Measurements from ENCODE around the gene MRPS15. TPM values are rescaled to one million over a fixed set of nuclear protein-coding genes. Genes with fewer than 3 reads are reported as not detected.
"Not testable (repeated sequence)": the region's sequence is repeated elsewhere in the genome, so short reads cannot be mapped to it uniquely, and the experiment has no call there.

MRPS15 gene
- total and polyA plus RNA-seq, 5 donors = 86.7 to 206 (median 90.9) TPM

DNA sequence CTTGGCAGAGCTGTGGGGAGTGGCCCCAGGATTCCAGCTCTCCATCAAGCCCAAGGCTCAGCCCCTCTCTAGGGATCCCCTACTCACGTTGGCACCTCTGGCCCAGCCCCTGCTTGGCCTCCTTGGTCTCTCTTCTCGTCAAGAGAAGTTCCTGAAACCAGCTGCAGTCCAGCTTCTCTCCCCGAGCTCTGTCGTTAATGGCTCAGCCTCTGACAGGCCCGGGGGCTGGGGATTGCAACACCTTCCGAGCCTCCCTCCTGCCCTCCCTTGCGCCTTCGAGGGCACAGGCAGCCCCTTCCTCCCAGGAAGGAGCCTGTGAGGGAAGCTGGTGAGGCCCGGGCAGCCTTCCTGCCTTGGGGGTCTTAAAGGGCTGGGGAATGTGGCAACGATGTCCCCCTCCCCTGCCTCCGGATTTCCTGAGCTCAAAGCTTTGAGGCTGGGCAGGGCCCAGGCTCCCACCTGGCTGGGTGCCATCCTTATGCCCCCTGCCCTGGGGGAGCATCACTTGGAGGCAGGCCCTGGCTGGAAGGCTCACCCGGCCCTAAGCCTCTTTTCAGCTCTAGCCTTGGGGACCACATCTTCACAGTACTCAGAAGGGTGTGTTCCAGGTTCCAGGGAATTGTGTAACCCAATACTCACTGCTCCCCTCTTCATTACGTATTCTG lies 18.7 kb upstream of the MRPS15 start, which contains the start of gene CSF3R:
CSF3R (minus strand) TSS at position 190 of the 665 bp plus-strand sequence. CDS start 3,417 bp downstream, outside the sequence.
- intact Hi-C loops (cut with DNase I) = no loop called here
- ATAC-seq (peak; percentile 30 to 58), DNase-seq (peak; percentile 40 to 73 (median 51))
- H3K4me3 ChIP-seq (ENCODE audit: low read length) = peak within 1 kb of the TSS; percentile 4
- no peak within 1 kb of the TSS for H3K27ac ChIP-seq (ENCODE audit: low read length)
- WGBS = 38% methylated on average over 13 of the region's 13 CpGs
- H3K9me3 ChIP-seq (ENCODE audit: control insufficient read depth, low read length) = no peaks in the 10 kb centered on the region
- H3K4me1 ChIP-seq (ENCODE audit: control insufficient read depth, insufficient read depth, low read length) = no peaks in the 10 kb centered on the region
- no peaks in the 10 kb centered on the region for H3K27me3 ChIP-seq (ENCODE audit: control insufficient read depth, insufficient read depth)

DNA sequence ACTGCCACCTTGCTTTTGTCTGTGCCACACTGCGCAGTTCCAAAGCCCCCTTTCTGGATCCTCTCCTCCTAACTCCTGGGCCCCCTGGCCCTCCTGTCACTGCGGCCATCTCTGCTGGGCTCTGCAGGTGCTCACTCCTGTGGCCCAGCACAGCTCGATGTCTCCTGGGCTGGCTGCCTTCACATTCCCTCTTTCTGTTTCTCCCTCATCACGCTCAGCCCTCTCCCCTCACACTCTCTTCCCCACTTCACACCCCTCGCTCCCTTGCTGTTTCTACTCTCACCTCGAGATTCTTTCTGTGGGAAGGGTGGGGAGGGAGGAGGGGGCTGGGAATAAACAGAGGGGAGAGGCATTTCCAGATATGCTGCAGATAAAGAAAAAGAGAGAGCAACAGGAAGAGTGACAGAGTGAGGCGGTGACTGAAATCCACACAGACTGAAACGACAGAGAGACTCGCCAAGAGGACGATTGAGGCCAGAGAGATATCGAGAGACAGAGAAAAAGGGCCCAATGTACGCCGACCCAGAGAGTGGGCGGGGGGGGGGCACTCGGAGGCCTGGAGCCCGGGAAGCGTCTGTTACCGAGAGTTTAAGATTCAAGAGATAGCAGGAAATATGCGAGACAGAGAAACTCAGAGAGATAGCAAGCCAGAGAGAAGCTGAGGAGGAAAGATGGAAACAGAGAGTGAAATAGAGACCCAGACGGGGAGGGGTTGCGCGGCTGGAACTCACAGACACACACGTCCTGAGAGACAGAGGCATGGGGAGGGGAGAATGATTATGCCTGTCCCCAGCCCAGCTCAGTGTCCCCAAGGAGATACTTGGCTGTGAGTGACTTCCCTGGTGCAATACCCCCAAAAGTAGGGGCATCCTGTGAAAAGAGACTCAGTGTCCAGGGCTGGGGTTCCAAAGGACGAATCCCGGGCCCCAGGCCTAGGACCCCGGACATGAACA lies 17.9 kb upstream of the MRPS15 start:
- DNase-seq (peak in 1 of 3 donors; percentile 52), ATAC-seq (peak; percentile 20 to 22)
- no peaks in the 10 kb centered on the region for H3K9me3 ChIP-seq (ENCODE audit: control insufficient read depth, low read length)
- H3K4me3 ChIP-seq (ENCODE audit: low read length) = peak overlapping the region; percentile 4
- intact Hi-C loops (cut with DNase I) = no loop called here
- H3K27me3 ChIP-seq (ENCODE audit: control insufficient read depth, insufficient read depth) = no peaks in the 10 kb centered on the region
- H3K4me1 ChIP-seq (ENCODE audit: control insufficient read depth, insufficient read depth, low read length) = no peaks in the 10 kb centered on the region
- H3K27ac ChIP-seq (ENCODE audit: low read length) = no peak overlapping the region
- WGBS = 17% methylated on average over 26 of the region's 26 CpGs

GRCh38 chr1:36481091-36481490 lies 16.9 kb upstream of the MRPS15 start:
- no peak overlapping the region for H3K4me3 ChIP-seq (ENCODE audit: low read length)
- intact Hi-C loops (cut with DNase I) = no loop called here
- ATAC-seq = peak in 1 of 2 donors; percentile 34

GRCh38 chr1:36480161-36480560 lies 16.0 kb upstream of the MRPS15 start:
- intact Hi-C loops (cut with DNase I) = no loop called here
- Histone ChIP-seq H3K9me3 (ENCODE audit: control insufficient read depth, low read length) (no peaks in the 10 kb centered on the region), H3K4me3 (ENCODE audit: low read length) (no peak overlapping the region), H3K27ac (ENCODE audit: low read length) (no peak overlapping the region), H3K27me3 (ENCODE audit: control insufficient read depth, insufficient read depth) (no peaks in the 10 kb centered on the region), H3K4me1 (ENCODE audit: control insufficient read depth, insufficient read depth, low read length) (no peaks in the 10 kb centered on the region)
- WGBS = 85% methylated on average over 2 of the region's 2 CpGs
- DNase-seq (no peak), ATAC-seq (no peak)

More at GRCh38 chr1:36481091-36481490, 16.9 kb upstream of the MRPS15 start:
- DNase-seq = no peak
- H3K9me3 ChIP-seq (ENCODE audit: control insufficient read depth, low read length) = no peaks in the 10 kb centered on the region
- H3K27ac ChIP-seq (ENCODE audit: low read length) = no peak overlapping the region
- H3K4me1 ChIP-seq (ENCODE audit: control insufficient read depth, insufficient read depth, low read length) = no peaks in the 10 kb centered on the region
- WGBS = 79% methylated on average over 6 of the region's 6 CpGs
- no peaks in the 10 kb centered on the region for H3K27me3 ChIP-seq (ENCODE audit: control insufficient read depth, insufficient read depth)

GRCh38 chr1:36479505-36480051 lies 15.4 kb upstream of the MRPS15 start:
- H3K9me3 ChIP-seq (ENCODE audit: control insufficient read depth, low read length) = no peaks in the 10 kb centered on the region
- H3K4me3 ChIP-seq (ENCODE audit: low read length) = no peak overlapping the region
- H3K27me3 ChIP-seq (ENCODE audit: control insufficient read depth, insufficient read depth) = no peaks in the 10 kb centered on the region
- WGBS = 74% methylated on average over 2 of the region's 2 CpGs
- no peak for ATAC-seq
- H3K27ac ChIP-seq (ENCODE audit: low read length) = no peak overlapping the region
- no peaks in the 10 kb centered on the region for H3K4me1 ChIP-seq (ENCODE audit: control insufficient read depth, insufficient read depth, low read length)
- intact Hi-C loops (cut with DNase I) = no loop called here
- no peak for DNase-seq

GRCh38 chr1:36477615-36478014 lies 13.4 kb upstream of the MRPS15 start:
- H3K27me3 ChIP-seq (ENCODE audit: control insufficient read depth, insufficient read depth); intact Hi-C loops (cut with DNase I); H3K4me3 ChIP-seq (ENCODE audit: low read length); H3K4me1 ChIP-seq (ENCODE audit: control insufficient read depth, insufficient read depth, low read length); H3K9me3 ChIP-seq (ENCODE audit: control insufficient read depth, low read length); DNase-seq; ATAC-seq; H3K27ac ChIP-seq (ENCODE audit: low read length): not testable (repeated sequence)
- WGBS = 88% methylated on average over 13 of the region's 13 CpGs

- Histone ChIP-seq H3K4me3 (ENCODE audit: low read length) (no peak overlapping the region), H3K27me3 (ENCODE audit: control insufficient read depth, insufficient read depth) (no peaks in the 10 kb centered on the region), H3K27ac (ENCODE audit: low read length) (no peak overlapping the region), H3K4me1 (ENCODE audit: control insufficient read depth, insufficient read depth, low read length) (no peaks in the 10 kb centered on the region), H3K9me3 (ENCODE audit: control insufficient read depth, low read length) (no peaks in the 10 kb centered on the region)
- no peak for DNase-seq
- intact Hi-C loops (cut with DNase I) = no loop called here
- 92% methylated on average over 5 of the region's 5 CpGs for WGBS
- no peak for ATAC-seq
Measured at GRCh38 chr1:36476945-36477344, 12.8 kb upstream of the MRPS15 start.

GRCh38 chr1:36475910-36476604 lies 11.9 kb upstream of the MRPS15 start:
- no peak overlapping the region for H3K27ac ChIP-seq (ENCODE audit: low read length)
- 71% methylated on average over 7 of the region's 7 CpGs for WGBS
- DNase-seq (no peak), ATAC-seq (no peak)
- H3K27me3 ChIP-seq (ENCODE audit: control insufficient read depth, insufficient read depth) = no peaks in the 10 kb centered on the region
- no peaks in the 10 kb centered on the region for H3K4me1 ChIP-seq (ENCODE audit: control insufficient read depth, insufficient read depth, low read length)
- no peaks in the 10 kb centered on the region for H3K9me3 ChIP-seq (ENCODE audit: control insufficient read depth, low read length)
- H3K4me3 ChIP-seq (ENCODE audit: low read length) = no peak overlapping the region
- intact Hi-C loops (cut with DNase I) = no loop called here

DNA sequence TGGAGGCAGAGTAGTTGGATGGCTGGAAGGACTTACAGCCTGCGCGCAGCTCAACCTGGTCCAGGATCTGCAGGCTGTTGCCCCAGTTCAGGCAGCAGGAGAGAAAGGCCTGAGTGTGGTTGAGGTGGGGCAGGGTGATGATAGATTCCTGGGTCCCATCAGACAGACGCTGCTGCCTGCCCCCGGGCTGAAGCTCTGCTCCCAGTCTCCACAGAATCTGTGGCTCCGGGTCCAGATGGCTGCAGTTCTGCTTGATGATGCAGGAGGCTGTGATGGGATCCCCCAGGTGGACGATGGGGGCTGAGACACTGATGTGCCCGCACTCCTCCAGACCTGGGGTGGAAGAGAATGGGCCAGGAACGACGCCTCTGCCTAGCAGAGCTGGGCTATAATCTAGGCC lies 11.2 kb upstream of the MRPS15 start:
- DNase-seq (no peak), ATAC-seq (no peak)
- Histone ChIP-seq H3K27me3 (ENCODE audit: control insufficient read depth, insufficient read depth) (no peaks in the 10 kb centered on the region), H3K4me3 (ENCODE audit: low read length) (no peak overlapping the region), H3K4me1 (ENCODE audit: control insufficient read depth, insufficient read depth, low read length) (no peaks in the 10 kb centered on the region), H3K27ac (ENCODE audit: low read length) (no peak overlapping the region), H3K9me3 (ENCODE audit: control insufficient read depth, low read length) (no peaks in the 10 kb centered on the region)
- intact Hi-C loops (cut with DNase I) = no loop called here
- 54% methylated on average over 9 of the region's 9 CpGs for WGBS

- DNase-seq = no peak
- no peaks in the 10 kb centered on the region for H3K9me3 ChIP-seq (ENCODE audit: control insufficient read depth, low read length)
- H3K27me3 ChIP-seq (ENCODE audit: control insufficient read depth, insufficient read depth) = no peaks in the 10 kb centered on the region
- no peaks in the 10 kb centered on the region for H3K4me1 ChIP-seq (ENCODE audit: control insufficient read depth, insufficient read depth, low read length)
- intact Hi-C loops (cut with DNase I) = no loop called here
- no peak for ATAC-seq
- 87% methylated on average over 6 of the region's 6 CpGs for WGBS
- no peak overlapping the region for H3K27ac ChIP-seq (ENCODE audit: low read length)
- H3K4me3 ChIP-seq (ENCODE audit: low read length) = no peak overlapping the region
Measured at GRCh38 chr1:36472656-36473055, 8.5 kb upstream of the MRPS15 start.

Measured in right cardiac atrium (tissue), 5 donors.